K562 (cell line): Measurements from ENCODE around the gene SENP3. TPM values are rescaled to one million over a fixed set of nuclear protein-coding genes. Genes with fewer than 3 reads are reported as not detected.

ENCODE experiments used
- DACH1 ChIP-seq: fragments of 450-650 bp; IDR thresholded peaks from 2 replicates; pipeline ENCODE4 v1.6.1; 2018; ENCODE audit not compliant: partially characterized antibody
- HNRNPK ChIP-seq: fragments of 200-400 bp; formaldehyde crosslinking; IDR thresholded peaks from one replicate; pipeline ENCODE4 v1.6.1; 2018; ENCODE audit warnings: mild to moderate bottlenecking, low read depth, low read length; ENCODE audit not compliant: poor library complexity, severe bottlenecking
- LEF1 ChIP-seq: fragments of 450-650 bp; IDR thresholded peaks from 2 replicates; pipeline ENCODE4 v1.6.1; 2016; ENCODE audit warnings: mild to moderate bottlenecking
- MBD1 ChIP-seq: fragments of 250-450 bp; sonication (Bioruptor Pico); IDR thresholded peaks from 2 replicates; pipeline ENCODE4 v1.8.0; 2022; ENCODE audit warnings: inconsistent platforms
- PTBP1 ChIP-seq: fragments of 200-400 bp; formaldehyde crosslinking; IDR thresholded peaks from 2 replicates; pipeline ENCODE4 v1.6.1; 2017; ENCODE audit warnings: low read depth, low read length
- PTRF ChIP-seq: fragments of 450-650 bp; IDR thresholded peaks from 2 replicates; pipeline ENCODE4 v1.6.1; 2016; ENCODE audit warnings: mild to moderate bottlenecking, missing genetic modification characterization, missing compliant biosample characterization
- RHOXF2B ChIP-seq: fragments of 250-450 bp; sonication (Bioruptor Pico); conservative IDR thresholded peaks from 2 replicates; pipeline ENCODE4 v1.5.1; 2021
- SNIP1 ChIP-seq: fragments of 450-650 bp; IDR thresholded peaks from 2 replicates; pipeline ENCODE4 v1.7.1; 2017; ENCODE audit warnings: low read depth, mild to moderate bottlenecking
- SOX6 ChIP-seq: fragments of 450-650 bp; IDR thresholded peaks from 2 replicates; pipeline ENCODE4 v1.6.1; 2014; ENCODE audit warnings: mild to moderate bottlenecking
- SP2 ChIP-seq: IDR thresholded peaks from 2 replicates; pipeline ENCODE4 v1.6.1; 2011; ENCODE audit warnings: mild to moderate bottlenecking, low read depth, low read length, moderate library complexity; ENCODE audit not compliant: poor library complexity, severe bottlenecking; ENCODE audit errors: extremely low read depth
- ZBTB43 ChIP-seq: sonication (generic); formaldehyde crosslinking; IDR thresholded peaks from 2 replicates; pipeline ENCODE4 v1.8.0; 2023; ENCODE audit warnings: mild to moderate bottlenecking, missing genetic modification reagents
- ZFPM2 ChIP-seq: fragments of 250-450 bp; sonication (Bioruptor Pico); IDR thresholded peaks from 2 replicates; pipeline ENCODE4 v1.5.1; 2022; ENCODE audit warnings: mild to moderate bottlenecking
- ZNF436 ChIP-seq: fragments of 250-450, 450-650 bp; sonication (Bioruptor Pico); formaldehyde crosslinking; IDR thresholded peaks from 2 replicates; pipeline ENCODE4 v1.7.0; 2020; ENCODE audit warnings: mild to moderate bottlenecking
- ZNF644 ChIP-seq: fragments of 200-800 bp; sonication (Bioruptor generic); IDR thresholded peaks from 2 replicates; pipeline ENCODE4 v1.6.1; 2016; ENCODE audit warnings: low read depth, missing genetic modification characterization, missing compliant biosample characterization
- polyA plus RNA-seq, 8 experiments: library from polyadenylated mRNA; depleted of rRNA in 4 of 8; stranded (reverse) in 5 of 8; unstranded in 3 of 8; fragments of >200 nt; fragmentation: Nextera tagmentation in 2 of 8; fragmentation: Illumina TruSeq in 1 of 8; extraction: Ambion mirVana in 2 of 8; extraction: Trizol in 1 of 8; gene quantifications; 2 replicates each; pipeline versions ENCODE4 v1.2.1 to v1.2.3, GENCODE V29; 2011 to 2014; ENCODE audit warnings: inconsistent platforms in 1 of 8, missing spikeins in 1 of 8
- total RNA-seq, 7 experiments: library from RNA; depleted of rRNA in 6 of 7; stranded (reverse); fragments of >200 nt in 6 of 7; fragmentation: Illumina TruSeq in 2 of 7; extraction: Trizol in 2 of 7; gene quantifications; 2 replicates each; pipeline versions ENCODE4 v1.2.1 to v1.2.3, GENCODE V29; 2011 to 2021; ENCODE audit warnings: low replicate concordance in 1 of 7
- TF ChIP-seq, protein P1 (sequence below): fragments of 250-450 bp; sonication (Bioruptor Pico); IDR thresholded peaks from 2 replicates; pipeline ENCODE4 v1.5.0; 2021; ENCODE audit warnings: mild to moderate bottlenecking, borderline replicate concordance
- TF ChIP-seq, protein P2 (sequence below): sonication (generic); formaldehyde crosslinking; IDR thresholded peaks from 2 replicates; pipeline ENCODE4 v1.8.1; 2022; ENCODE audit warnings: missing genetic modification reagents
- TF ChIP-seq, protein P3 (sequence below): fragments of 450-650 bp; IDR thresholded peaks from 2 replicates; pipeline ENCODE4 v1.6.1; 2016
- TF ChIP-seq, protein P4 (sequence below): fragments of 250-450 bp; sonication (Bioruptor Pico); IDR thresholded peaks from 2 replicates; pipeline ENCODE4 v1.8.0; 2022; ENCODE audit warnings: inconsistent platforms, mild to moderate bottlenecking, moderate library complexity, borderline replicate concordance

SENP3 gene
- total and polyA plus RNA-seq, 9 of the 15 experiments (the other 6 are each of a cell fraction or from before 2014, with no cell fraction given): 0.63 to 102 (median 78.8) TPM

GRCh38 chr17:7579001-7579833, 17.5 kb downstream of the SENP3 start, which contains the start of gene CD68 (continued):
- TF ChIP-seq, protein P1, sequence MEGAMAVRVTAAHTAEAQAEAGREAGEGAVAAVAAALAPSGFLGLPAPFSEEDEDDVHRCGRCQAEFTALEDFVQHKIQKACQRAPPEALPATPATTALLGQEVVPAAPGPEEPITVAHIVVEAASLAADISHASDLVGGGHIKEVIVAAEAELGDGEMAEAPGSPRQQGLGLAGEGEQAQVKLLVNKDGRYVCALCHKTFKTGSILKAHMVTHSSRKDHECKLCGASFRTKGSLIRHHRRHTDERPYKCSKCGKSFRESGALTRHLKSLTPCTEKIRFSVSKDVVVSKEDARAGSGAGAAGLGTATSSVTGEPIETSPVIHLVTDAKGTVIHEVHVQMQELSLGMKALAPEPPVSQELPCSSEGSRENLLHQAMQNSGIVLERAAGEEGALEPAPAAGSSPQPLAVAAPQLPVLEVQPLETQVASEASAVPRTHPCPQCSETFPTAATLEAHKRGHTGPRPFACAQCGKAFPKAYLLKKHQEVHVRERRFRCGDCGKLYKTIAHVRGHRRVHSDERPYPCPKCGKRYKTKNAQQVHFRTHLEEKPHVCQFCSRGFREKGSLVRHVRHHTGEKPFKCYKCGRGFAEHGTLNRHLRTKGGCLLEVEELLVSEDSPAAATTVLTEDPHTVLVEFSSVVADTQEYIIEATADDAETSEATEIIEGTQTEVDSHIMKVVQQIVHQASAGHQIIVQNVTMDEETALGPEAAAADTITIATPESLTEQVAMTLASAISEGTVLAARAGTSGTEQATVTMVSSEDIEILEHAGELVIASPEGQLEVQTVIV (CRISPR knock-in tag): no peak
- TF ChIP-seq SP2 (no peak), ZNF436 (CRISPR knock-in tag) (no peak), HNRNPK (no peak), ZBTB43 (CRISPR knock-in tag) (peak; percentile 67; the same call in 1 of the 2 replicates), LEF1 (no peak), SNIP1 (no peak), PTRF (tag) (no peak), MBD1 (CRISPR knock-in tag) (no peak), RHOXF2B (peak; percentile 71; the same call in 1 of the 2 replicates), ZFPM2 (CRISPR knock-in tag) (peak; percentile 57; the same call in 1 of the 2 replicates), PTBP1 (no peak), ZNF644 (tag) (no peak), SOX6 (no peak), DACH1 (no peak)
- TF ChIP-seq, protein P2, sequence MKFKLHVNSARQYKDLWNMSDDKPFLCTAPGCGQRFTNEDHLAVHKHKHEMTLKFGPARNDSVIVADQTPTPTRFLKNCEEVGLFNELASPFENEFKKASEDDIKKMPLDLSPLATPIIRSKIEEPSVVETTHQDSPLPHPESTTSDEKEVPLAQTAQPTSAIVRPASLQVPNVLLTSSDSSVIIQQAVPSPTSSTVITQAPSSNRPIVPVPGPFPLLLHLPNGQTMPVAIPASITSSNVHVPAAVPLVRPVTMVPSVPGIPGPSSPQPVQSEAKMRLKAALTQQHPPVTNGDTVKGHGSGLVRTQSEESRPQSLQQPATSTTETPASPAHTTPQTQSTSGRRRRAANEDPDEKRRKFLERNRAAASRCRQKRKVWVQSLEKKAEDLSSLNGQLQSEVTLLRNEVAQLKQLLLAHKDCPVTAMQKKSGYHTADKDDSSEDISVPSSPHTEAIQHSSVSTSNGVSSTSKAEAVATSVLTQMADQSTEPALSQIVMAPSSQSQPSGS: no peak
- TF ChIP-seq, protein P3, sequence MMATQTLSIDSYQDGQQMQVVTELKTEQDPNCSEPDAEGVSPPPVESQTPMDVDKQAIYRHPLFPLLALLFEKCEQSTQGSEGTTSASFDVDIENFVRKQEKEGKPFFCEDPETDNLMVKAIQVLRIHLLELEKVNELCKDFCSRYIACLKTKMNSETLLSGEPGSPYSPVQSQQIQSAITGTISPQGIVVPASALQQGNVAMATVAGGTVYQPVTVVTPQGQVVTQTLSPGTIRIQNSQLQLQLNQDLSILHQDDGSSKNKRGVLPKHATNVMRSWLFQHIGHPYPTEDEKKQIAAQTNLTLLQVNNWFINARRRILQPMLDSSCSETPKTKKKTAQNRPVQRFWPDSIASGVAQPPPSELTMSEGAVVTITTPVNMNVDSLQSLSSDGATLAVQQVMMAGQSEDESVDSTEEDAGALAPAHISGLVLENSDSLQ: peak; percentile 5; the same call in 1 of the 2 replicates
- TF ChIP-seq, protein P4, sequence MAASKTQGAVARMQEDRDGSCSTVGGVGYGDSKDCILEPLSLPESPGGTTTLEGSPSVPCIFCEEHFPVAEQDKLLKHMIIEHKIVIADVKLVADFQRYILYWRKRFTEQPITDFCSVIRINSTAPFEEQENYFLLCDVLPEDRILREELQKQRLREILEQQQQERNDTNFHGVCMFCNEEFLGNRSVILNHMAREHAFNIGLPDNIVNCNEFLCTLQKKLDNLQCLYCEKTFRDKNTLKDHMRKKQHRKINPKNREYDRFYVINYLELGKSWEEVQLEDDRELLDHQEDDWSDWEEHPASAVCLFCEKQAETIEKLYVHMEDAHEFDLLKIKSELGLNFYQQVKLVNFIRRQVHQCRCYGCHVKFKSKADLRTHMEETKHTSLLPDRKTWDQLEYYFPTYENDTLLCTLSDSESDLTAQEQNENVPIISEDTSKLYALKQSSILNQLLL (CRISPR knock-in tag): no peak
